ENCODE results near the gene CPLX4.

Gene CPLX4

DNA sequence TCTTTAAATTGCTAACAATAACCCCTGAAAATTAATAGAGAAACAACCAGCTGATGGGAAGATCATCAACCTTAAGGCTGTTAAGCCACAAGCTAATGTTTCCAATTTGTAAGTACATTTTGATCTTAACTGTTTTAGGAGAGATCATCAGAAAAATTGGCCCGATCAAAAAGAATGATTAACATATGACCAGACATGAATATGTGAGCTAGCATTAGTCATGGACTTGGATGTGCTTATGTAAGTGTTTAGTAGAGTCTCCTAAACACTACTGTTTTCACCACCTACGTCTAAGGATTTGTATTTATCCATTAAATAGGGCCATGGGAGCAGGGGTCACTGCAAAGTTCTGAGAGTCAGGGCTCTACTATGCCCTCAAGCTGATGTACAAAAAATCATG lies 36.3 kb upstream of the CPLX4 start:
- DNase-seq (ENCODE audit: low read depth) = no peak
- TF ChIP-seq, protein P1, sequence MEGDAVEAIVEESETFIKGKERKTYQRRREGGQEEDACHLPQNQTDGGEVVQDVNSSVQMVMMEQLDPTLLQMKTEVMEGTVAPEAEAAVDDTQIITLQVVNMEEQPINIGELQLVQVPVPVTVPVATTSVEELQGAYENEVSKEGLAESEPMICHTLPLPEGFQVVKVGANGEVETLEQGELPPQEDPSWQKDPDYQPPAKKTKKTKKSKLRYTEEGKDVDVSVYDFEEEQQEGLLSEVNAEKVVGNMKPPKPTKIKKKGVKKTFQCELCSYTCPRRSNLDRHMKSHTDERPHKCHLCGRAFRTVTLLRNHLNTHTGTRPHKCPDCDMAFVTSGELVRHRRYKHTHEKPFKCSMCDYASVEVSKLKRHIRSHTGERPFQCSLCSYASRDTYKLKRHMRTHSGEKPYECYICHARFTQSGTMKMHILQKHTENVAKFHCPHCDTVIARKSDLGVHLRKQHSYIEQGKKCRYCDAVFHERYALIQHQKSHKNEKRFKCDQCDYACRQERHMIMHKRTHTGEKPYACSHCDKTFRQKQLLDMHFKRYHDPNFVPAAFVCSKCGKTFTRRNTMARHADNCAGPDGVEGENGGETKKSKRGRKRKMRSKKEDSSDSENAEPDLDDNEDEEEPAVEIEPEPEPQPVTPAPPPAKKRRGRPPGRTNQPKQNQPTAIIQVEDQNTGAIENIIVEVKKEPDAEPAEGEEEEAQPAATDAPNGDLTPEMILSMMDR (IDR thresholded peaks at IDR 0.05; ENCODE audit: control insufficient read depth, insufficient read depth, low read depth, low read length, missing control alignments) = no peak
- no peak overlapping the region for H3K4me3 ChIP-seq (ENCODE audit: control insufficient read depth, low read depth, low read length)

DNA sequence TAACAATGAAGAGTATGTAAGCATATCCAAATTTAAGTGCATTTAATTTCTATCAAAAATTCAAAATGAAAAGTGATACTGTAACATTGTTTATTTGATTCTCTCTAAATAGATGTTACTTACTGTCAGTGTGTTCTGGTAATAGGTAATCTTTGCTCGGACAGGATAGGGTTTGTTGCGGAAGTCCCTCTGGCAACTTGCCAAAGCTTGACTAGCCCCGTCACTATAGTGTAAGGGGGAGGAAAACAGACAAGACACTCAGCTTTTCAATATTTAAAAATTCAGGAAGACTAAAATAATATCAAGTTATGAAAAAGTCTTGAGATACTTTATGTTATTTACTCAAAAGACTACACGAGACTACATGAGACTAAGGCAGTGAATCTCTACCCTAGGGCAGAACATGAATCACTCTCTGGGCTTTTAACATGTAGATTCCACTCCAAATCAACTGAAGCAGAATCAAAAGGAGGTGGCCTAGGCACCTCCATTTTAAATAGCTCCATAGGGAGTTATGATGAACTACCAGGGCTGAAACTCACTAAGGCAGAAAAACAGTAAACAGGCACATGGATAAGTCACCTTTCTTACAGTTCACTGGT lies 34.7 kb upstream of the CPLX4 start:
- H3K4me3 ChIP-seq (ENCODE audit: control insufficient read depth, low read depth, low read length) = no peak overlapping the region
- TF ChIP-seq, protein P1 (IDR thresholded peaks at IDR 0.05; ENCODE audit: control insufficient read depth, insufficient read depth, low read depth, low read length, missing control alignments) = no peak
- no peak for DNase-seq (ENCODE audit: low read depth)

DNA sequence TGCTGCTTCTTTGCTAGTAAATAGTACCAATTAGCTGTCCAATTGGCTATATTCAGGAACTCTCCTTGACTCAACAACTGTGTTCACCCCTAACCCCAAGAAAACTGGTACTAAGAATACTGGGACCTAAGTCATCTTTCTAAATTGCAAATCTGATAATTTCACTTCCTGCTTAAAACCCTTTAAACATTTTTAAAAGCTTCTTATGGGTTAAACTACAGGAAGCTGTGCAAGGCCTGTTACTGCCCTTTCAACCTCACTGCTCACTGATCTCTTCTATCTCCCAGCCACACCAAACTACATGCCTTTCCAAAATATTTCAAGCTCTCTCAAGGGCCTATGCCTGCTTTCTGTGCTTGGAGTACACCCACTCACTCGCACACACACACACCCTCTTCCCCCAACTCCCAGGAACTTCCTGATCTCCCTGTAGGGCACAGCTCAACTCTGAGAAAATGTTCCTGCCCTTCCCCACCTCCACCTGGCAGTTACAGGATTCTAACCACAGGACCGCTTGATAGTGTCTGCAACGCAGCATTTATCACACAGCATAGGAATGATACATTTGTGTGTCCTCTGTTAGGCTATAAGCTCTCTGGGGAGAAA lies 33.9 kb upstream of the CPLX4 start:
- no peak for DNase-seq (ENCODE audit: low read depth)
- TF ChIP-seq, protein P1 (IDR thresholded peaks at IDR 0.05; ENCODE audit: control insufficient read depth, insufficient read depth, low read depth, low read length, missing control alignments) = no peak
- no peak overlapping the region for H3K4me3 ChIP-seq (ENCODE audit: control insufficient read depth, low read depth, low read length)

DNA sequence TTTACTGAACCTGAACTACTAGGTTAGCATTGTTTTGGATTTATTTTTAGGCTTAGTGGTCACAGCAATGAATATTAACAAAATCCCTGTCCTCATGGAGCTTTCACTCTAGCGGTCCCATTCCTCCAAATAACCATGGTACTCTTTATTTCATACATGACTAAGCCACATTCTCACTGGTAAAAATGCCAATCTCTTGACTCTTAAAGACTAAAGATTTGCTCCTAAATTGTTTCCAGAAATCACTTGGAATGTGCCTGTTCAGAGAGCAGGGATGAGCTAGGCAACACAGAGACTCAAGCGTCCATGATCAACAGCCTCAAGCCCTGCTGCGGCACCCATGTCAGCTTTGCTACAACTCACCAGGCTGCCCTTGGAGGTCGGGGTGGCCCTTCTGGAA lies 27.1 kb upstream of the CPLX4 start:
- TF ChIP-seq, protein P1 (IDR thresholded peaks at IDR 0.05; ENCODE audit: control insufficient read depth, insufficient read depth, low read depth, low read length, missing control alignments) = no peak
- DNase-seq (ENCODE audit: low read depth) = no peak
- H3K4me3 ChIP-seq (ENCODE audit: control insufficient read depth, low read depth, low read length) = no peak overlapping the region

DNA sequence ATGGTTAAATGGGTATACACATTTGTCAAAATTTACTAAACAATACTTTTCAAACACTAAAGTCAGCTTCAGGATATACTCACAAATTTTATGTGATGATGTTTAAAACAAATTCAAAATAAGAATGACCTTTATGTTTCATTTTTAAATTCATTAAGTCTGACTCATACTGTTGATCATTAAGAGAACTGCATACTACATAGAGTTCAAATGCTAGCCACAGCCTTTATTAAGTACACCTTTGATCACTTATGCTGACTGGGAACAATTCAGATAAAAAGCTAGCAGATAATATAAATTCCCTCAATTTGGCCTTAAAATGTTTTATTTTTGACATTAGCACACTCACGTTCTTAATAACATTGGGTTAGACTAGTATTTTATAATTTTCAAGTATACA lies 26.5 kb upstream of the CPLX4 start:
- H3K4me3 ChIP-seq (ENCODE audit: control insufficient read depth, low read depth, low read length) = no peak overlapping the region
- DNase-seq (ENCODE audit: low read depth) = no peak
- TF ChIP-seq, protein P1 (IDR thresholded peaks at IDR 0.05; ENCODE audit: control insufficient read depth, insufficient read depth, low read depth, low read length, missing control alignments) = no peak

DNA sequence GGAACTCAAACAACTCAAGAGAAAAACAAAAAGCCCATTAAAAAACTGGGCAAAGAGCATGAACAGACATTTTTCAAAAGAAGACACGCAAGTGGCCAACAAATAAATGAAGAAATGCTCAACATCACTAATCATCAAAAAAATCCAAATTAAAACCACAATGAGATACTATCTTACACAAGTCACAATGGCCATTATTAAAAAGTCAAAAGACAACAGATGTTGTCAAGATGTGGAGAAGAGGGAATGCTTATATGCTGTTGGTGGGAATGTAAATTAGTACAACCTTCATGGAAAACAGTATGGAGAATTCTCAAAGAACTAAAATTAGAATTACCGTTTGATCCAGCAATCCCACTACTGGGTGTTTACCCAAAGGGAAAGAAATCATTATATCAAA lies 25.5 kb upstream of the CPLX4 start:
- TF ChIP-seq, protein P1 (IDR thresholded peaks at IDR 0.05; ENCODE audit: control insufficient read depth, insufficient read depth, low read depth, low read length, missing control alignments) = no peak
- no peak overlapping the region for H3K4me3 ChIP-seq (ENCODE audit: control insufficient read depth, low read depth, low read length)

More for the DNA sequence above, 25.5 kb upstream of the CPLX4 start:
- no peak for DNase-seq (ENCODE audit: low read depth)
